Lung (tissue), 12 donors: ENCODE results near the gene KIAA0586. TPM values are rescaled to one million over a fixed set of nuclear protein-coding genes. Genes with fewer than 3 reads are reported as not detected.

Experiments used
- ATAC-seq: fragments of 200-7000 bp; cut with Tn5 transposase; one replicate; pipeline ENCODE4 v1.9.1; 2020; ENCODE audit warnings: moderate number of reproducible peaks; ENCODE audit not compliant: insufficient read depth, low FRiP score
- DNase-seq, 3 donors: peaks; one replicate each; pipeline ENCODE4 v3.0.0-alpha.2; 2013 to 2017
- H3K27ac ChIP-seq, 2 donors: one replicate each; pipeline ENCODE4 v1.5.1; 2013; ENCODE audit warnings: mild to moderate bottlenecking in 2 of 2, moderate library complexity in 2 of 2, control low read depth in 1 of 2, inconsistent platforms in 1 of 2, low read depth in 1 of 2, low read length in 1 of 2
- H3K27me3 ChIP-seq, 3 donors: one replicate each; pipeline ENCODE4 v1.5.1; 2013; ENCODE audit warnings: low read length in 2 of 3; ENCODE audit not compliant: control insufficient read depth in 3 of 3, insufficient read depth in 3 of 3
- H3K36me3 ChIP-seq, 4 donors: one replicate each; pipeline ENCODE4 v1.5.1; 2013; ENCODE audit warnings: low read length in 4 of 4, mild to moderate bottlenecking in 1 of 4, moderate library complexity in 1 of 4; ENCODE audit not compliant: control insufficient read depth in 4 of 4, insufficient read depth in 4 of 4
- H3K4me1 ChIP-seq, 5 donors: one replicate each; pipeline ENCODE4 v1.5.1; 2013; ENCODE audit warnings: low read length in 5 of 5, mild to moderate bottlenecking in 2 of 5, moderate library complexity in 1 of 5; ENCODE audit not compliant: control insufficient read depth in 5 of 5, insufficient read depth in 5 of 5
- H3K4me3 ChIP-seq: one replicate; pipeline ENCODE4 v1.5.1; 2013; ENCODE audit warnings: mild to moderate bottlenecking, control low read depth, moderate library complexity
- H3K9ac ChIP-seq, 2 donors: one replicate each; pipeline ENCODE4 v1.5.1; 2013; ENCODE audit warnings: low read length in 2 of 2, control low read depth in 1 of 2; ENCODE audit not compliant: insufficient read depth in 1 of 2
- H3K9me3 ChIP-seq, 4 donors: one replicate each; pipeline ENCODE4 v1.5.1; 2013; ENCODE audit warnings: low read length in 3 of 4, mild to moderate bottlenecking in 1 of 4, moderate library complexity in 1 of 4; ENCODE audit not compliant: control insufficient read depth in 4 of 4, insufficient read depth in 3 of 4
- WGBS, 2 donors: extraction: QIAGEN DNeasy Blood & Tissue Kit; methylation state at CpG; one replicate each; pipeline ENCODE4 v1.1.7; 2013; 5-methylcytosine and 5-hydroxymethylcytosine counted together
- polyA plus RNA-seq, 2 donors: library from polyadenylated mRNA; stranded (reverse); fragments of 200-250 nt; gene quantifications; one replicate each; pipeline ENCODE4 v1.2.1, GENCODE V29; 2013
- total RNA-seq, 2 donors: library from RNA; depleted of rRNA in 1 of 2; stranded (reverse); fragments of >200 nt in 1 of 2; gene quantifications; one replicate each; pipeline ENCODE4 v1.2.1, GENCODE V29; 2014 to 2021
- TF ChIP-seq, protein P1 (sequence below): IDR thresholded peaks from 2 replicates; pipeline ENCODE4 v1.5.1; 2012; ENCODE audit warnings: mild to moderate bottlenecking; ENCODE audit errors: control extremely low read depth, extremely low read depth
- donor health status: control.
- donor health status: control.
- donor health status: Bipolar disorder and iron deficiency.
- donor health status: healthy.
- donor health status: DM: yes; HTN: yes; CAD: no.

KIAA0586 gene
- total and polyA plus RNA-seq, 4 donors, result 5.3 to 30.1 (median 9.6) TPM

- no peak overlapping the region for H3K9ac ChIP-seq
- 80 to 88% methylated on average over 1 of the region's 1 CpG for WGBS, 2 donors
- H3K4me3 ChIP-seq, result no peak overlapping the region
- no peaks in the 10 kb centered on the region for H3K27me3 ChIP-seq
- peaks cover 4 to 12% (median 10%) of the 10 kb centered on the region in 4 donors for H3K36me3 ChIP-seq
- no peak for ATAC-seq
- TF ChIP-seq, protein P1, sequence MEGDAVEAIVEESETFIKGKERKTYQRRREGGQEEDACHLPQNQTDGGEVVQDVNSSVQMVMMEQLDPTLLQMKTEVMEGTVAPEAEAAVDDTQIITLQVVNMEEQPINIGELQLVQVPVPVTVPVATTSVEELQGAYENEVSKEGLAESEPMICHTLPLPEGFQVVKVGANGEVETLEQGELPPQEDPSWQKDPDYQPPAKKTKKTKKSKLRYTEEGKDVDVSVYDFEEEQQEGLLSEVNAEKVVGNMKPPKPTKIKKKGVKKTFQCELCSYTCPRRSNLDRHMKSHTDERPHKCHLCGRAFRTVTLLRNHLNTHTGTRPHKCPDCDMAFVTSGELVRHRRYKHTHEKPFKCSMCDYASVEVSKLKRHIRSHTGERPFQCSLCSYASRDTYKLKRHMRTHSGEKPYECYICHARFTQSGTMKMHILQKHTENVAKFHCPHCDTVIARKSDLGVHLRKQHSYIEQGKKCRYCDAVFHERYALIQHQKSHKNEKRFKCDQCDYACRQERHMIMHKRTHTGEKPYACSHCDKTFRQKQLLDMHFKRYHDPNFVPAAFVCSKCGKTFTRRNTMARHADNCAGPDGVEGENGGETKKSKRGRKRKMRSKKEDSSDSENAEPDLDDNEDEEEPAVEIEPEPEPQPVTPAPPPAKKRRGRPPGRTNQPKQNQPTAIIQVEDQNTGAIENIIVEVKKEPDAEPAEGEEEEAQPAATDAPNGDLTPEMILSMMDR, result no peak
- DNase-seq, result no peak
- H3K27ac ChIP-seq, result no peak overlapping the region
- peaks cover 0 to 16% (median 3%) of the 10 kb centered on the region in 5 donors for H3K4me1 ChIP-seq
- no peaks in the 10 kb centered on the region for H3K9me3 ChIP-seq
Measured at GRCh38 chr14:58430156-58430555, 2.6 kb downstream of the KIAA0586 start.

GRCh38 chr14:58439476-58439875, 12.0 kb downstream of the KIAA0586 start:
- Histone ChIP-seq H3K27ac (no peak overlapping the region), H3K9me3 (no peaks in the 10 kb centered on the region), H3K4me1 (no peaks in the 10 kb centered on the region), H3K36me3 (peaks cover 9 to 25% (median 17%) of the 10 kb centered on the region in 4 donors), H3K27me3 (no peaks in the 10 kb centered on the region), H3K4me3 (no peak overlapping the region), H3K9ac (no peak overlapping the region)
- ATAC-seq, result no peak
- WGBS, 2 donors, result 42 to 67% methylated on average over 5 of the region's 5 CpGs
- no peak for DNase-seq
- TF ChIP-seq, protein P1, result no peak

- Histone ChIP-seq H3K27ac (no peak overlapping the region), H3K36me3 (peaks cover 13 to 24% (median 19%) of the 10 kb centered on the region in 4 donors)
- DNase-seq, result no peak
Measured at GRCh38 chr14:58444627-58445026, 17.1 kb downstream of the KIAA0586 start.

More at GRCh38 chr14:58444627-58445026, 17.1 kb downstream of the KIAA0586 start:
- WGBS, 2 donors, result 69 to 85% methylated on average over 5 of the region's 5 CpGs
- H3K4me3 ChIP-seq, result no peak overlapping the region
- no peaks in the 10 kb centered on the region for H3K9me3 ChIP-seq
- H3K27me3 ChIP-seq, result no peaks in the 10 kb centered on the region
- ATAC-seq, result peak; percentile 27
- no peak overlapping the region for H3K9ac ChIP-seq
- H3K4me1 ChIP-seq, result no peaks in the 10 kb centered on the region
- TF ChIP-seq, protein P1, result no peak
